K562 (cell line): ENCODE data around the gene LLGL1. TPM values are rescaled to one million over a fixed set of nuclear protein-coding genes. Genes with fewer than 3 reads are reported as not detected.

Source experiments
- ATAC-seq: fragments of 200-7000 bp; cut with Tn5 transposase; 3 replicates; pipeline ENCODE4 v1.9.1; 2020; ENCODE audit warnings: moderate library complexity
- BruUV-seq: library from RNA; stranded (reverse); fragments of 400-500 nt; replicated peaks from 2 replicates; lab custom pipeline; 2021; lab: Mats Ljungman, UMichigan
- CTCF ChIA-PET: fragments of 300-600 bp; formaldehyde crosslinking; extraction: SDS; loops from one replicate; lab custom pipeline; 2021; ENCODE audit warnings: low intra/inter-chr PET ratio; lab: Yijun Ruan, JAX
- POLR2A ChIA-PET: fragments of 300-600, 350-650 bp; sonication (Branson Sonifier 250); formaldehyde crosslinking; extraction: SDS; loops from one replicate; lab custom pipeline; 2021; ENCODE audit warnings: antibody characterized with exemption, inconsistent platforms; lab: Yijun Ruan, JAX
- DNase-seq, 4 experiments: peaks; one replicate each; pipeline versions ENCODE4 v3.0.0 to v3.0.0-alpha.2; 2011 to 2018; ENCODE audit warnings: low spot score in 3 of 4, mixed read lengths in 3 of 4; ENCODE audit errors: extremely low read depth in 1 of 4
- FAIRE-seq: peaks from 2 replicates; lab custom pipeline; 2011; peaks lifted over from hg19 to GRCh38; lab: Jason Lieb, UNC
- H2AFZ ChIP-seq: 2 replicates; pipeline ENCODE4 v1.6.0; 2011; ENCODE audit warnings: low read depth, low read length, control low read depth, inconsistent platforms
- H3K27ac ChIP-seq: fragments of 200-600 bp; 3 replicates; pipeline ENCODE4 v1.8.0; 2011; ENCODE audit warnings: low read depth, mild to moderate bottlenecking, control low read depth, inconsistent platforms, low read length, moderate library complexity, mixed read lengths; ENCODE audit errors: extremely low read depth
- H3K27me3 ChIP-seq, 2 experiments: fragments of 300-600 bp in 1 of 2; 2 replicates in 1 of 2; 3 replicates in 1 of 2; pipeline versions ENCODE4 v1.6.0 to v1.8.0; 2011; ENCODE audit warnings: inconsistent platforms in 2 of 2, low read length in 2 of 2, mild to moderate bottlenecking in 1 of 2, mixed read lengths in 1 of 2, moderate library complexity in 1 of 2; ENCODE audit not compliant: control insufficient read depth in 2 of 2, insufficient read depth in 2 of 2
- H3K36me3 ChIP-seq: fragments of 300-600 bp; 3 replicates; pipeline ENCODE4 v1.8.0; 2011; ENCODE audit warnings: mild to moderate bottlenecking, low read length, inconsistent platforms; ENCODE audit not compliant: control insufficient read depth, insufficient read depth
- H3K4me1 ChIP-seq, 2 experiments: fragments of 200-600 bp in 1 of 2; replicated peaks in 1 of 2; 2 replicates in 1 of 2; 3 replicates in 1 of 2; pipeline versions ENCODE4 v1.5.1 to v1.8.0; 2011; ENCODE audit warnings: inconsistent platforms in 2 of 2, low read length in 2 of 2, mild to moderate bottlenecking in 1 of 2, mixed read lengths in 1 of 2, moderate library complexity in 1 of 2; ENCODE audit not compliant: control insufficient read depth in 2 of 2, insufficient read depth in 2 of 2
- H3K4me2 ChIP-seq: 2 replicates; pipeline ENCODE4 v1.6.1; 2011; ENCODE audit warnings: low read length, control low read depth, inconsistent platforms, mixed read lengths; ENCODE audit not compliant: insufficient read depth
- H3K4me3 ChIP-seq: fragments of 200-600 bp; sonication (generic), shearing (Covaris generic); 2 replicates; pipeline ENCODE4 v1.5.1; 2016; ENCODE audit warnings: control low read depth, inconsistent platforms
- H3K79me2 ChIP-seq: fragments of 200-600 bp; 3 replicates; pipeline ENCODE4 v1.8.0; 2011; ENCODE audit warnings: low read length, inconsistent platforms; ENCODE audit not compliant: control insufficient read depth, insufficient read depth
- H3K9ac ChIP-seq, 2 experiments: 2 replicates each; pipeline versions ENCODE4 v1.6.0 to v1.6.1; 2011; ENCODE audit warnings: low read depth in 2 of 2, low read length in 2 of 2, control low read depth in 1 of 2, inconsistent platforms in 1 of 2, mild to moderate bottlenecking in 1 of 2, mixed read lengths in 1 of 2; ENCODE audit not compliant: insufficient read depth in 1 of 2
- H3K9me1 ChIP-seq: one replicate; pipeline ENCODE4 v1.6.0; 2011; ENCODE audit warnings: inconsistent platforms, mild to moderate bottlenecking, low read length, moderate library complexity; ENCODE audit not compliant: control insufficient read depth, insufficient read depth
- H3K9me3 ChIP-seq: replicated peaks from 2 replicates; pipeline ENCODE4 v1.5.1; 2011; ENCODE audit warnings: low read depth, low read length, inconsistent platforms; ENCODE audit not compliant: control insufficient read depth, insufficient read depth
- H4K20me1 ChIP-seq: replicated peaks from 2 replicates; pipeline ENCODE4 v1.6.1; 2011; ENCODE audit warnings: low read length, inconsistent platforms, mixed read lengths; ENCODE audit not compliant: control insufficient read depth, insufficient read depth
- ASH1L ChIP-seq: fragments of 450-650 bp; IDR thresholded peaks from 2 replicates; pipeline ENCODE4 v1.6.1; 2018; ENCODE audit warnings: borderline replicate concordance, mild to moderate bottlenecking, low read depth; ENCODE audit not compliant: partially characterized antibody
- CBX2 ChIP-seq: fragments of 200-600 bp; sonication (generic); IDR thresholded peaks from one replicate; pipeline ENCODE4 v1.6.1; 2012; ENCODE audit warnings: mild to moderate bottlenecking, low read length, inconsistent platforms; ENCODE audit not compliant: insufficient read depth, poor library complexity, severe bottlenecking
- CTCF ChIP-seq, 3 experiments: IDR thresholded peaks in 2 of 3; conservative IDR thresholded peaks in 1 of 3; 2 replicates each; pipeline ENCODE4 v1.5.1; 2011 to 2012; ENCODE audit warnings: low read length in 3 of 3, mild to moderate bottlenecking in 3 of 3, control low read depth in 2 of 3, improper control_type of control experiment in 1 of 3, inconsistent platforms in 1 of 3, low read depth in 1 of 3, mixed read lengths in 1 of 3, moderate library complexity in 1 of 3; ENCODE audit not compliant: insufficient read depth in 2 of 3
- E4F1 ChIP-seq: fragments of 250-450 bp; sonication (Bioruptor Pico); IDR thresholded peaks from 2 replicates; pipeline ENCODE4 v1.5.0; 2021; ENCODE audit warnings: mild to moderate bottlenecking, borderline replicate concordance
- FIP1L1 ChIP-seq: fragments of 200-400 bp; formaldehyde crosslinking; IDR thresholded peaks from 2 replicates; pipeline ENCODE4 v1.6.1; 2018; ENCODE audit warnings: mild to moderate bottlenecking, low read depth, low read length; ENCODE audit not compliant: poor library complexity, severe bottlenecking
- SAFB2 ChIP-seq: fragments of 200-400 bp; formaldehyde crosslinking; IDR thresholded peaks from 2 replicates; pipeline ENCODE4 v1.6.1; 2018; ENCODE audit warnings: borderline replicate concordance, low read length, low read depth, moderate library complexity; ENCODE audit not compliant: severe bottlenecking
- SP1 ChIP-seq: sonication (generic); formaldehyde crosslinking; IDR thresholded peaks from 2 replicates; pipeline ENCODE4 v1.8.1; 2022; ENCODE audit warnings: mild to moderate bottlenecking, missing genetic modification reagents
- SRSF7 ChIP-seq: fragments of 200-400 bp; formaldehyde crosslinking; optimal IDR thresholded peaks from 2 replicates; pipeline ENCODE3; 2017; ENCODE audit warnings: mild to moderate bottlenecking, low read depth, low read length
- TCF7 ChIP-seq: sonication (generic); IDR thresholded peaks from 2 replicates; pipeline ENCODE4 v1.6.1; 2016; ENCODE audit warnings: antibody characterized with exemption, borderline replicate concordance
- ZNF280A ChIP-seq: fragments of 450-650 bp; IDR thresholded peaks from 2 replicates; pipeline ENCODE4 v1.6.1; 2018; ENCODE audit warnings: mild to moderate bottlenecking, low read depth; ENCODE audit not compliant: partially characterized antibody
- WGBS: fragments of 100-300 bp; shearing (Covaris generic); methylation state at CpG from one replicate; pipeline ENCODE4 v1.1.6; 2016; ENCODE audit warnings: low coverage, mixed read lengths; ENCODE audit not compliant: insufficient coverage; ENCODE audit errors: missing lambda C conversion rate; 5-methylcytosine and 5-hydroxymethylcytosine counted together
- in situ Hi-C: fragments of 300-500 bp; cut with MboI; formaldehyde crosslinking; loops from 4 replicates; pipeline ENCODE4 v1.15.0; 2018; ENCODE audit warnings: inconsistent platforms, mixed read lengths
- intact Hi-C: fragments of 100-400 bp; cut with micrococcal nuclease; formaldehyde crosslinking; loops from 2 replicates; pipeline ENCODE4 v1.14.2; 2022
- polyA plus RNA-seq, 8 experiments: library from polyadenylated mRNA; depleted of rRNA in 4 of 8; stranded (reverse) in 5 of 8; unstranded in 3 of 8; fragments of >200 nt; fragmentation: Nextera tagmentation in 2 of 8; fragmentation: Illumina TruSeq in 1 of 8; extraction: Ambion mirVana in 2 of 8; extraction: Trizol in 1 of 8; gene quantifications; 2 replicates each; pipeline versions ENCODE4 v1.2.1 to v1.2.3, GENCODE V29; 2011 to 2014; ENCODE audit warnings: inconsistent platforms in 1 of 8, missing spikeins in 1 of 8
- total RNA-seq, 7 experiments: library from RNA; depleted of rRNA in 6 of 7; stranded (reverse); fragments of >200 nt in 6 of 7; fragmentation: Illumina TruSeq in 2 of 7; extraction: Trizol in 2 of 7; gene quantifications; 2 replicates each; pipeline versions ENCODE4 v1.2.1 to v1.2.3, GENCODE V29; 2011 to 2021; ENCODE audit warnings: low replicate concordance in 1 of 7
- TF ChIP-seq, protein P1 (sequence below): fragments of 150-350 bp; conservative IDR thresholded peaks from 2 replicates; pipeline ENCODE4 v1.6.1; 2014; ENCODE audit warnings: low read length

The LLGL1 gene
- total and polyA plus RNA-seq, 9 of the 15 experiments (the other 6 are each of a cell fraction or from before 2014, with no cell fraction given): 0.11 to 12.9 (median 5.3) TPM; not detected in 1

DNA sequence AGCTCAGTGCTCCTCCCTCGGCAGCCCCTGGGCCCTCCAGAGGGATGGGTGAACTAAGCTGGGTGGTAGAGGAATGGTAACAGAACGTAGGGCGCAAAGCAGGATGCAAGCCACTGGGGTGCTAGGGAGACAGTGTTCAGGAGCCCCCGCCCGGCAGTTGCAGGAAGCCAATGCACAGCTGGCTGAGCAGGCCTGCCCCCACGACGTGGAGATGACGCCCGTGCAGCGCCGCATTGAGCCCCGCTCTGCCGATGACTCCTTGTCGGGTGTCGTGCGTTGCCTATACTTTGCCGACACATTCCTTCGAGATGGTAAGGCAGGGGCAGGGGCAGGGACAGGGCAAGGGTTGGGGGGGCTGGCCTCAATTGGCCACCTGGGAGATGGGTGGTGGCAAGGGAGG, 12.9 kb downstream of the LLGL1 start:
- CTCF ChIA-PET: no interaction called here
- TF ChIP-seq FIP1L1 (no peak), SRSF7 (no peak), E4F1 (no peak), TCF7 (no peak), ZNF280A (no peak), SAFB2 (no peak), SP1 (CRISPR knock-in tag) (no peak), ASH1L (no peak), CTCF (IDR thresholded peaks at IDR 0.05 in 2 of 3, conservative IDR thresholded peaks at IDR 0.05 in 1 of 3; ENCODE audit: insufficient read depth in 2 of 3, low read depth in 1 of 3, low read length in 3 of 3) (no peak), CBX2 (no peak)
- TF ChIP-seq, protein P1, sequence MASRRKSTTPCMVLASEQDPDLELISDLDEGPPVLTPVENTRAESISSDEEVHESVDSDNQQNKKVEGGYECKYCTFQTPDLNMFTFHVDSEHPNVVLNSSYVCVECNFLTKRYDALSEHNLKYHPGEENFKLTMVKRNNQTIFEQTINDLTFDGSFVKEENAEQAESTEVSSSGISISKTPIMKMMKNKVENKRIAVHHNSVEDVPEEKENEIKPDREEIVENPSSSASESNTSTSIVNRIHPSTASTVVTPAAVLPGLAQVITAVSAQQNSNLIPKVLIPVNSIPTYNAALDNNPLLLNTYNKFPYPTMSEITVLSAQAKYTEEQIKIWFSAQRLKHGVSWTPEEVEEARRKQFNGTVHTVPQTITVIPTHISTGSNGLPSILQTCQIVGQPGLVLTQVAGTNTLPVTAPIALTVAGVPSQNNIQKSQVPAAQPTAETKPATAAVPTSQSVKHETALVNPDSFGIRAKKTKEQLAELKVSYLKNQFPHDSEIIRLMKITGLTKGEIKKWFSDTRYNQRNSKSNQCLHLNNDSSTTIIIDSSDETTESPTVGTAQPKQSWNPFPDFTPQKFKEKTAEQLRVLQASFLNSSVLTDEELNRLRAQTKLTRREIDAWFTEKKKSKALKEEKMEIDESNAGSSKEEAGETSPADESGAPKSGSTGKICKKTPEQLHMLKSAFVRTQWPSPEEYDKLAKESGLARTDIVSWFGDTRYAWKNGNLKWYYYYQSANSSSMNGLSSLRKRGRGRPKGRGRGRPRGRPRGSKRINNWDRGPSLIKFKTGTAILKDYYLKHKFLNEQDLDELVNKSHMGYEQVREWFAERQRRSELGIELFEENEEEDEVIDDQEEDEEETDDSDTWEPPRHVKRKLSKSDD: no peak

More for the DNA sequence above, 12.9 kb downstream of the LLGL1 start:
- no peak overlapping the region for H2AFZ ChIP-seq
- H3K9me3 ChIP-seq: no peaks in the 10 kb centered on the region
- BruUV-seq: no TSS peak
- H3K4me1 ChIP-seq: peaks cover 0 to 18% of the 10 kb centered on the region in 2 experiments; a peak in 1 of 5 replicates
- DNase-seq: no peak
- in situ Hi-C loops: no loop called here
- no peaks in the 10 kb centered on the region for H3K36me3 ChIP-seq
- no peaks in the 10 kb centered on the region for H3K79me2 ChIP-seq
- H3K9me1 ChIP-seq: no peaks in the 10 kb centered on the region
- no peaks in the 10 kb centered on the region for H3K27me3 ChIP-seq
- H3K4me3 ChIP-seq: no peak overlapping the region
- no peaks in the 10 kb centered on the region for H4K20me1 ChIP-seq
- no peak overlapping the region for H3K4me2 ChIP-seq
- intact Hi-C loops: no loop called here
- H3K9ac ChIP-seq: no peak overlapping the region
- no peak for FAIRE-seq
- no peak overlapping the region for H3K27ac ChIP-seq
- no peak for ATAC-seq
- 95% methylated on average over 11 of the region's 18 CpGs for WGBS
- POLR2A ChIA-PET: interaction anchor here (0.9 kb wide), 2 partner anchors 9 to 10 kb away, joined by 4 read pairs; no protein-coding TSS in a partner anchor
